Left colon (tissue), 2 donors: Measurements from ENCODE around the gene ACACA. TPM values are rescaled to one million over a fixed set of nuclear protein-coding genes. Genes with fewer than 3 reads are reported as not detected.
A peak's percentile ranks its signal among the peaks of the same experiment; 100 is the strongest.

Experiments used
- ATAC-seq: fragments of 200-7000 bp; cut with Tn5 transposase; one replicate; pipeline ENCODE4 v1.9.1; 2020; ENCODE audit warnings: mild to moderate bottlenecking, moderate library complexity
- DNase-seq, 2 donors: peaks; one replicate each; pipeline ENCODE4 v3.0.0-alpha.2; 2020
- intact Hi-C, 2 donors: fragments of 100-400 bp; cut with DNase I in 1 of 2; cut with micrococcal nuclease in 1 of 2; formaldehyde crosslinking; loops; one replicate each; pipeline versions ENCODE4 v1.11.2 to v1.14.0; 2022; cut with DNase I, micrococcal nuclease
- total RNA-seq, 2 donors: library from RNA; stranded (reverse); fragmentation: NEBNext Ultra II Directional; extraction: Animal tissue kit (Norgen Biotek cat#: 25700); gene quantifications; one replicate each; pipeline ENCODE4 v1.2.1, GENCODE V29; 2021
- donor health status: DM: no; HTN: no; CAD: no.
- donor health status: DM: yes; HTN: yes; CAD: no.

Gene ACACA
- total RNA-seq, 2 donors from 2014 or later = 47.8 to 72.1 TPM

DNA sequence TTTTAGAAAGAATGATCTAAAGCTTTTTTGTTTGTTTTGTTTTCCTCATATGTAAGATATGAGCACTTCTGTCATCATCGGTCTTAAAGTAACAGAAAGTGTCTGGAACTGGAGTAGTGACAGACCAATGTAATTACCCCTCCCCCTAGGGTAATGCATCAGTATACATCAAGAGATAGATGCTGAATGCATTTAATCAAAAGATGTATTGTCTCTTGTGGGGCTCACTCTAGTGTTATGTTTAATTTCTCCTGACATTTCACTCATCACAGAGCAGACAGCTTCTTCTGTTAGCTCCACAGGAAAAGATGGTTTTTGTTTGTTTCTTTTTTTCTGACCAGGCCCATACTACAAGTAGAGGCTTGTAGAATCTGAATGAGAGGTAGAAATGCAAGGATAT, 199.5 kb downstream of the ACACA start:
- intact Hi-C loops = no loop called here
- no peak for ATAC-seq

DNA sequence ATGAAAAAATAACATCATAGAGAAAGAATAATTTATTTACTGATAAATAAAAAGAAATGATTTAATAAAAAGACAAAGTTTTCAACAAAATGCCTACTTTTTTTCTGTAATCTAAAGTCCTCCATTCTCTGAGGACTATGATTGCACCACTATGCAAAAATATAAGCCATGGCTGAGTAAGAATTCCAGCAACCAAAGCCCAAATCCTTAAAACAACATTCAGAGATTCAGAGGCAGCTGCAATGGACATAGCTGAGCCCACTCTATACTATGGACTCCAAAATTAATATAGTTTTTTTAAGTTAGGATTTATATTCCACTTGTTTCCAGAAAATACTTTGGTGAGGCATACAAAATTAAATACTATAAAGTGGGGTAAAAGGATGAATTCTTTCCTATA, 200.3 kb downstream of the ACACA start:
- ATAC-seq = no peak

More for the DNA sequence above, 199.5 kb downstream of the ACACA start:
- DNase-seq = no peak

DNA sequence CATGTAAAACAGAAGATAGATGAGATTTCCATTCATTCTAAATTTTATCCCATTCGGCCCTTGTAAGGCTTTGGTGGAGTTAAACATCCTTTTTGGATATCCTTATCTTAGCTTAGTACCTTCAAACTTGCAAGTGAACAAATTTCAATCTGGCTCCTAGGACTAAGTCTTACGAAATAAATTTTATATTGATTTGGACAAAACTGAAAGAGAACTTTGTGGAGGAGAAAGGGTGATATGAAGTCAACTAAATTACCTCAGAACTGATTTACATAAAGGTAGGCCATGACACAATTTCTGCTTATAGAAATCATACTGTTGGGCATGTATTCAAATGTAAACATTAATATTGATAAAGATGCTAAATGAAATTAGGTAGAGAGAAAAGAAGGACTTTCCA, 206.1 kb downstream of the ACACA start:
- DNase-seq (no peak), ATAC-seq (no peak)
- intact Hi-C loops = no loop called here

More for the DNA sequence above, 200.3 kb downstream of the ACACA start:
- DNase-seq = no peak
- intact Hi-C loops = no loop called here

DNA sequence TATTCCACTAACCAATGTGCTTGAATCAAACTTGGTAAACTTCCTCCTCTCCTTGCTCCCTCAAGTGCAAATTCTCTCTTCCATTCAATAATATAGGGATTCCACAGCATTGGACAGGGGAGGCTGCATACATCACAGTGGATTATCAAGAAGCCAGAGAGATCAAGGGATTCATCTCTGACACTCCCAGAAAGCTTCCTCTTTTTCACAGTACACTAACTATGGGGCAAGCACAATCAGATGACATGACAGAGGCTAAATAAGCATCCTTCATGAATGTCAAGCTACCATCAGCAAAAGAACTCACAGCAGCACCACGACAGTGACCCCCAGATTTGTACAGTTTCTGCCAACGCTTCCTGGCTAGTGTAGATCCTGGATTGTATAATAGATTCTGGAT, 209.3 kb downstream of the ACACA start:
- intact Hi-C loops = no loop called here
- DNase-seq = no peak
- ATAC-seq = no peak

DNA sequence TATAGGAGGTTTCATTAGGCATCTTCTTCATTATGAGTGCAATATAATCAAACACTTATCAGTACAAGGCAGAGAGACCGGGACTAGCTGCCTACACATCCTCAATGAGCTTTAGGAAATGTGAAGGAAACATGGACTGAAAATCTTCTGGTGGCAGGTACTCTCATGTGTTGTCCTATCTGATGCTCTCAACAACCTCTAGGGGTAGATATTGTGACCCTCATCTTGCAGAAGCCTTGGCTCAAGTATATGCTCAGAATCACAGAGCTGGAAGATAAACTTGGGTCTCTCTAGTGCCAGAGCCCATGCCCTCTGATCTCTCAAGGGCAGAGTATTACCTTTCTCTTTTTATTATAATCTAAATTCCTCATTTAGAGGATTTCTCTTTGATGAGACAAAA, 212.4 kb downstream of the ACACA start:
- ATAC-seq (no peak), DNase-seq (no peak)
- intact Hi-C loops = no loop called here

DNA sequence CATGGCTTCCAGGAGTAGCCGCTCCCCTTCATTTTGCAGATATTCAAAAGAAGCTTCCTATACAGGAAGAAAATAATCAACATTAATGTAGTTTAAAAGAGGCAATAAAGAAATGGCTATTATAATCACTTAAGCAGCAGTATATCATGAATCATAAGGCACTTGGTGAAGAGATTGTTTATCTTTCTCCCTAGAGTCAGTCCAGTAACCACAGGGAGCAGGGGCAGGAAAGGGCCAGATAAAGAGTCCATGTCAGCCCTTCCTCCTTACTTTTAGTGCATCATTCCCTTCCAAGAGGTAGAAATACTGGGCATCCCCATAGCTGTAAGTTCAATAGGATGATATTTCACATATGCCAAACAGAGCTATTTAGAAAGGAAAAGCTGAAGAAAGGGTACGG, 215.4 kb downstream of the ACACA start:
- no peak for ATAC-seq
- DNase-seq = no peak
- intact Hi-C loops = no loop called here

DNA sequence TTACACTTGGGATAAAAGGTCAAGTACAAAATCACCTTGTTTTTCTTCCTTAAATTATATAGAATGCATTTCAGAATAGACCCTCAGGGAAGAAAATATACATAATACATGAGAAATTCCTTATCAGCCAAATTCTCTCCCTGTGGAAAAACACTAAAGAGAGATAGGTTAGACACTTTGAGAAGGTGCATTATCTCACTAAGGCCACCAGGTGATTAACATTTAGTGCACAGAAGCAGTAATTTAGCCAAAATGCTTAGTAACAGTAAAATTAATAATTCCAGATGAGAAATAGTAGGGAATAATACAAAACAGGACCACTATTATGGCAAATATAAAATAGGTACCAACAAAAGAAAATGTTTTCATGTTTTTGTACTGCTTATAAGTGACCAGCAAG, 216.1 kb downstream of the ACACA start:
- intact Hi-C loops = no loop called here
- DNase-seq = no peak
- no peak for ATAC-seq

DNA sequence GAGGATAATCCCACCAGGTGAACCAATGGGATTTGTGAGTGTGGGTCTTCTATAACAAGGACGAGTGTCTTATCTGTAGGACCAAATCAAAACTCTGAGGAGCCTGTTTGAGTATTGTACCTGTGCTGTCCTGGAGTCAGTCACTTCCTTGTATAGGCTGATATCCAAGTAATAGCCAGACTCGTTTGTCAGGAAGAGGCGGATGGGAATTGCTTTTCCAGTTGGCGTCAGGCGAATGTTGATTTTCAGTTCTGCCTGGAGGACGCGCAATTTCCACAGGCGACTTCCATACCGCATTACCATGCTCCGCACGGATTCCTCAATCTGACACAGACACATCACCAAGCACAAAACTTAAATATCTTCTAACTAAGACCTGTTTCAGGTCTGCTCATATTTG, 218.5 kb downstream of the ACACA start:
- DNase-seq (no peak), ATAC-seq (no peak)
- intact Hi-C loops = no loop called here

DNA sequence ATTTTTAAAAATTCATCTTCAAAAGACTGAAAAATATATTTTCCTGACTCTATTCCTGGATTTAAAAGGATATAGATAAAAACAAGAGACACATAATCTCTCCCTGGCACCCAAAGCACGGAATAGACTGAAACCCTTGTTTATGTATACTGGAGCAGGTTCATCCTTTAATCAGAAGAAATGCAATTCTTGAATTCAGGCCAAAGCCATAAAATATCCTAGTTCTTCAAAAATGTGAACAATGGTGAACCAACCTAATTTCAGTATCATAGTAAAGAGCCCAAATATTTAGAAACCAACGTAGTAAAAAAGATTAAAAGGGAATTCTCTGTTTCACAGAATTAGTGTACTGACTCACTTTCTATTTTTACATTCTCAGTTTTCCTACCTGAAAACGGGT, 219.4 kb downstream of the ACACA start:
- no peak for ATAC-seq
- intact Hi-C loops = no loop called here
- DNase-seq = no peak

DNA sequence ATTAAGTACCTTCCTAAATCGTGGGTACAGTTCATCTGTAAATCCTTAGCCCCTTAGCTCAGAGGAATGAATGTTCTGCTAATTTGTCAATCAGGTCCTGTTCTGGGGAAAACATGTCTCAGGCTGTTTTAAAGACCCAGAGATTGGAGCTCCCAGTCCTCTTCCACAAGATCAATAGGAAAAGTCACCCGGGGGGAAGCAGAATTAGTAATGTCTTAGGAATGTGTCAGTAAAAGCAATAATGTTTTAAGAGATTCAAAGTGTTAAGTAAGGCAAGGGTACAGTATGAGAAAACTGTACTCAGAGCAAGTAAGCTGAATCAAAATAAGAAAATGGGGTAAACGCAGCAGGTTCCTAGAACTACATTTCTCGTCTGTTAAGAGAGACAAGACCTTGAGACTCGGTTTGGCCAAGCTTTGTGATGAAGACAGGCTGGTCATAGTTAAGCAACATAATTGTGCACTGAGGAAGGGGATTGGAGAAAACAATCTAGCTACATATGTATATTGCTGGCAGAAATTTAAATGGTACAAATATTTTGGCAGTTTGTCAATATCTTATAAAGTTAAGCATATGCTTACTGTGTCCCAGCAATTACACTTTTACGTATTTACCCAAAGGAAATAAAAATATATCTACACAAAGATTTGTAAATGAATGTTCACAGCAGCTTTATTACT, 223.7 kb downstream of the ACACA start:
- no peak for ATAC-seq
- no peak for DNase-seq
- intact Hi-C loops = no loop called here

DNA sequence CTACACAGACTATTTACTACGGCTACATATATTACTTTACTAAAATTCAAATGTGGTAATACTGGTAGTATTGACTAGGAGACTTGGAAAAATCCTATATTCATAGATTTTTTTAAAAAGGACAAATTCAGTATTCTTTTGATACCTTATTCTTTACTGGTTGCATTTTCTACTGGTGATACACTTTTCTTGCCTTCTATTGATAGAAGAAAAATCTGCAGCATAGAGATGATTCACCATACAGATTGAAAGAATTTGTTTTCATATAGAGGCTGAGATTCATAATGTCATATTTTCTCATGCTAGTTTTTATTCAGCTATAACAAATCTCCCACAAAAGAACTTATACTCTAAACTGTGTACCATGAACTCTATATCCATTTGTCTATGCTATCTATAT, 226.3 kb downstream of the ACACA start:
- no peak for DNase-seq
- intact Hi-C loops = no loop called here
- no peak for ATAC-seq

DNA sequence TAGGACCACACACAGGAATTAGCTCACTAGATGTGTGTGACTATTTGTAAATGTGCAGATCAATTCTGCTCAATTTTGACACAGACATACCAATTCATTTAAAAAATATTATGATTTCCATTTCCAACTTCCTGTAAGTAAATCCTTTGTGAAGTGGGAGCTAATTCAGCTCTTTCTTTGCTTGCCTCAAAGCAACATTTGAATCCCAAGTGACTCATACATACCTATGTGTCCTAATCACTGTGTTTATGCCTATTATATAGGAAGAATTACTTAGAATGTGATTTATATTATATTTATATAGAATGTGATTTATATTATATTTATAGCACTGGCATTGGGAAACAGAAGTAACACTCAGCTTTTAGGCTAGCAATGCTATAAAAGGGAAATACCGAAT, 226.7 kb downstream of the ACACA start:
- ATAC-seq (no peak), DNase-seq (no peak)
- intact Hi-C loops = no loop called here

DNA sequence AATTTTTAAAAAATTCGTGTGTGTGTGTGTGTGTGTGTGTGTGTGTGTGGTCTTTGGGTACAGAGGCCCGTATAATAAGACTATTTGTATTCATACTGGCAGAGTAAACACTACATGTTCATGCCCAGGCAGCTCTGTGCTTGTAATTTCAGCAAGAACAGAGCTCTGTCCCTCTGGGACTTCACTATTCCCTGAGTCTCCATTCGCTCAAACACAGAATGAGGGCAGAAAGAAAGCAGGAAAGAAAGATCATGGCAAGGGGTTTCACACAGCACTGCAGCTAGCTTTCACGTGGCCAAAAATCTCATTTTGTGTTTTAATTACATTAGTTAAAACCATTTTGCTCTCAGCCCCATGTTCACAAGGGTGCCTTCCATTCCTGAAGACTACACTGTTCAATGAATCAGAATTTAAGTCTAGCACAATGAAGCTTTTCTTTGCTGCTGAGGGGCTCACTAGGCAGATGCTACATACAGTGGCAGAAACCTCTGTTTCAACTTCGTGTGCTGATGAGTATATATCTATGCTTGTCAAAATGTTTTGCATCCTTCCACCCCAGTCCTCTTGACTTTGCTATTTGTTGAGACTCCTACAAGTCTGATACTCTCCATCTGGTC, 229.3 kb downstream of the ACACA start:
- ATAC-seq (no peak), DNase-seq (no peak)
- intact Hi-C loops = no loop called here

DNA sequence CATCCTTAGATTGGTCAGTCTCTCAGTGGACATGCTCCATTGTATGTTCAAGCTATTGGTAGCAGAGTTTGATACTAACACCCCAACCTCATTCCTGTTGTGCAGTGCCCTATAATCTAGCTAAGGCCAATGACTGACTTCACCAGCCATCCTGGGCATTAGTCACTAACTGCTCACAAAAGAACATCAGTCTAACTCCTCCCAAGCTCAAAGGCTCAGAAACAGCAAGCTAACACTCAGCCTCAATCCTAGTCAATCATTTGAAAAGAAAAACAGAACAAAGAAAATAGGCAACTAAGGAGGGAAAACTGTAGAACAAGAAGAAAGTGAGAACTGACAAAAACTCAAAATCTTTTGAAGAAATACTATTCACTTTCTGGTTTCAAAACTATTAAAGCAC, 229.9 kb downstream of the ACACA start:
- DNase-seq (no peak), ATAC-seq (no peak)
- intact Hi-C loops = no loop called here

DNA sequence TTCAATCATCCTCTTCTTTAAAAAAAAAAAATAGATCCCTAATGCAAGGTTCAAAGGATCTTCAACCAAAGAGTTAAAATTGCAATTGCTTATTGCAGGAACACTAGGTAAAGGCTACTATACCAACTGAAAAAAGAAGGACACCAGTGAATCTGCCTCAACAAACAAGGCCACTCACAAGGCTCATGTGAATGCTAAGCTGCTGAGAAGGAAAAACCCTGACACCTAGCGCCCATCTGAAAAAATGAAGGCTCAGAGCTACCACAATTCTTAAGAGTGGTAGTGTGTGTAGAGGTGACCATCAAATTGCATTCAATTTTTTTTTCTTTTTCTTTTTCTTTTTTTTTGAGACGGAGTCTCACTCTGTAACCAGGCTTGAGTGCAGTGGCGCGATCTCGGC, 232.4 kb downstream of the ACACA start:
- DNase-seq (no peak), ATAC-seq (peak; percentile 71)
- intact Hi-C loops = no loop called here

DNA sequence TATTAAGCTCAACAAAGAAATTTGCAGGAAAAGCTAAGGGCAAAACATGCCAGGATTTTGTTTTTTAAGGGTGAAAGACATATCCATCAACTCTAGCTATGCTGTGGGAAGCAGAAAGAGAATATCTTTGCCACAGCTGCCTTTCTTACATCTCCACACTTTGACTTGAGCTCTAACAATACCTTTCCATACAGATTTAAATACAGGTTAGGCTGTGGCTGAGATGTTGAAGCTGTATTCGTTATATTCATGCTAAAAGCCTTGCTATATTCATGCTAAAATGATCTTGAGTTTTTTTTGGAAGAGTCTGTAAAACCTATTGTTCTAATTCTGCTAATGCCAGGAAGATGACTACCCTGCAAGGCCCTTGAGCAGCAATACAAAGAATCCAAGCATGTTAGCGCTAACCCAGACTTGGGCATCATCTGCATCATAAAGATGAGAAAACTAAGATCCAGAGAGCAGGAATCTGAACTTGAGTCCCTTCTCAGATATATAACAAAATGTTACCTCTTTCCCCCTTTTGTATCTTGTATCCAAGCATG, 235.7 kb downstream of the ACACA start:
- no peak for ATAC-seq
- DNase-seq = no peak
- intact Hi-C loops = no loop called here

DNA sequence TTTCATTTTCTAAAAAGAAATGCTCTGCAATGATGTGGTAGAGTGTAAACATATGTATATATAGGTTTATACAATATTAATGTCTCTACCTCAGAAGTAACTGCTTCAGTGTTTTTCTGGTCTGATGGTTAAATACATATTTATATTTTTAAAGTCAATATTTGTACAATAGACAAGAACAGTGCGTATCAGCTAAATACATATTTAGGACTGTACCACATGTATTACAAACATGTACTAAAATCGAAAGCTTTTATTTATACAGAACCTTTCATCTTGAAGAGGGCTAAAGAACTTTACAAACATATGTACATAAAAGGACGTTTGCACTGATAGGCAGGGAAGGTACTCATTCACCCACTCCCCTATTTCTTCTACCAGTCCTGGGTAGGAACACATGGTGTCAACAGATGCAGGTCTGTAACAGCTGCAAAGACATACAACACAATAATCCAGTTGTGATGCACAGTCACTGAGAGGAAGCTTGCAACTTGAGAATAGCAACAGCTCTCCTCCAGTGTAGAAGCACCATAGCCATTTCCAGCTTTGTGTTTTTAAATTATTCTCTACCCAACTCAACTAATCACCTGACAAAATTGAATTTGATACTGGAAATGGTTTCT, 237.8 kb downstream of the ACACA start:
- no peak for ATAC-seq
- intact Hi-C loops = no loop called here
- no peak for DNase-seq

DNA sequence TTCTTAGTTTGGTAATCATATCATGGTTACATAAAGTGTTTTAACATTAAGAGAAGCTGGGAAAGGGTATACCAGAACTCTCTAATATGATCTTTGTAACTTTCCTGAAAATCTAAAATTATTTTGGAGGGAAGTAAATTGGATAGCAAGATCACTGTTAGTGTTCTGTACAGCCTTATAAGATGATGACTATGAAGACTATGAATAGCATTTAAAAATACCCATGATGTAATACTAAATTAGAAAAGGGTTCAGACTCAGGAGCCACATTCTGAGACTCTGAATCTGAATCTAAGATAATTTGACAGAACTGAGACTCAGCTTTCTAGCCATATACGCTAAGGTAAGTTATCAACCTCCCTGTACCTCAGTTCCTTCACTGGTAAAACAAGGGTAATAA, 238.9 kb downstream of the ACACA start:
- no peak for DNase-seq
- no peak for ATAC-seq
- intact Hi-C loops = no loop called here

DNA sequence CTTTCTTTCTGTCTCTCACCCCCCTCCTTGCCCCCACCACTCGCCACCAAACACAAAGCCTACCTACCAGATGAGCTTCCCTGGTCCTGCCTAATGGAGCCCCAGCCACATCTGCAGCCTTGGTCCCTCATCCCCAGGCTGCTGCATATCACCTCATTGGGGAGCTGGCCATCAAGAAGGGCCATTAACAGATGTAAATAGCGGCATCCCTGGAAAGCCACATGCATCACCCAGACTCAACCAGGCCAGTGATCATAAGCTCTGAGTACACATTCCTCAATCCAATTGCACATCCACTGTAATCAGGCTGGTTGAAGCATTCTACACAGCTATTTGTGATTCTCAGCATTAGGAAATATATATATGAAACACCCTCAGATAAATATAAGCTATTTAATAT, 242.6 kb downstream of the ACACA start:
- intact Hi-C loops = no loop called here
- no peak for DNase-seq
- ATAC-seq = no peak

DNA sequence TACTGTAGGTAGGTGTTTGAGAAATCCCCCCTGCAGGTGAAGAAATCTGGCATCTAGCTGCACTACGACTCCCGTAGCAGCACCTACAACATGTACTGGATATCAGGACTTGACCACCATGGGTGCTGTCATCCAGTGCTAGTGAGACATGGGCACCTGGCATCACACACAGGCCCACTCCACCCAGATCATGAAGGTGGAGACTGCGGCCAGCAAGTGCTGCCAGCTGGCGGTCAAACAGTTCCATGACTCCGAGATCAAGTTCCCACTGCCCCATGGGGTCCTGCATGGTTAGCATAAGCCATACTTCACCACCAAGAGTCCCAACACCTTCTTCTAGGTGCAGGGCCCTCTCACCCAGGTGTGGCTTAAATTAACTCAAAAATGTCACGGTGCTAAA, 243.8 kb downstream of the ACACA start:
- ATAC-seq (no peak), DNase-seq (no peak)
- intact Hi-C loops = no loop called here
